ENCODE data around the gene ACSM6.

DNA sequence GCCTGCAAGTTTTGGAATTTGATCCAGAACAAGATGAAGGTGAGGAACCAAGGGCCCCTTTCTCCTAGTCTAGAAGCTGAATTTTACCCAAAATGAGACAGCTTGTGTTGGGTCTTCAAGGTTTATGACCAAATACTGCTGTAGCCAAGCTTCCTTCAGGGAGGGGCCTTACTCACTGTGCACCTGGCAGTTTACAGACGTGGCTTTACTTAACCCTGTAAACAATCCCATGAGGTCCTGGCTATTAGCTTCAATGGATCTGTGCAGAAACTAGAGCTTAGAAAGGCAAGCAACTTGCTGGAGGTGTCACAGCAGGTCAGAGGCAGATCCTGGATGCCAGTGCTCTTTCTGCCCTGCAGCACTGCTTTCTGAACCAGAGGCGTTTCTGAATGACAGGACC, 50.1 kb downstream of the ACSM6 start:
- TF ChIP-seq POLR2A (IDR thresholded peaks at IDR 0.05) (no peak), EP300 (IDR thresholded peaks at IDR 0.05) (no peak), POLR2AphosphoS5 (IDR thresholded peaks at IDR 0.05) (no peak)
- TF ChIP-seq, protein P1, sequence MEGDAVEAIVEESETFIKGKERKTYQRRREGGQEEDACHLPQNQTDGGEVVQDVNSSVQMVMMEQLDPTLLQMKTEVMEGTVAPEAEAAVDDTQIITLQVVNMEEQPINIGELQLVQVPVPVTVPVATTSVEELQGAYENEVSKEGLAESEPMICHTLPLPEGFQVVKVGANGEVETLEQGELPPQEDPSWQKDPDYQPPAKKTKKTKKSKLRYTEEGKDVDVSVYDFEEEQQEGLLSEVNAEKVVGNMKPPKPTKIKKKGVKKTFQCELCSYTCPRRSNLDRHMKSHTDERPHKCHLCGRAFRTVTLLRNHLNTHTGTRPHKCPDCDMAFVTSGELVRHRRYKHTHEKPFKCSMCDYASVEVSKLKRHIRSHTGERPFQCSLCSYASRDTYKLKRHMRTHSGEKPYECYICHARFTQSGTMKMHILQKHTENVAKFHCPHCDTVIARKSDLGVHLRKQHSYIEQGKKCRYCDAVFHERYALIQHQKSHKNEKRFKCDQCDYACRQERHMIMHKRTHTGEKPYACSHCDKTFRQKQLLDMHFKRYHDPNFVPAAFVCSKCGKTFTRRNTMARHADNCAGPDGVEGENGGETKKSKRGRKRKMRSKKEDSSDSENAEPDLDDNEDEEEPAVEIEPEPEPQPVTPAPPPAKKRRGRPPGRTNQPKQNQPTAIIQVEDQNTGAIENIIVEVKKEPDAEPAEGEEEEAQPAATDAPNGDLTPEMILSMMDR (IDR thresholded peaks at IDR 0.05): no peak

Measured in upper lobe of left lung (tissue), 4 donors.